ENCODE measurements around the gene NAV3. TPM values are rescaled to one million over a fixed set of nuclear protein-coding genes. Genes with fewer than 3 reads are reported as not detected.

Gene NAV3
- total and polyA plus RNA-seq, 7 donors, result 0.47 to 4.2 (median 2.2) TPM

GRCh38 chr12:78224154-78224553 is 393.5 kb downstream of the NAV3 start:
- Histone ChIP-seq H3K36me3 (ENCODE audit: insufficient read depth in 1 of 2, low read depth in 1 of 2) (no peaks in the 10 kb centered on the region), H3K9me3 (no peaks in the 10 kb centered on the region), H3K27ac (no peak overlapping the region), H3K27me3 (ENCODE audit: insufficient read depth in 3 of 3, low read length in 2 of 3) (no peaks in the 10 kb centered on the region), H3K4me3 (no peak overlapping the region), H3K4me1 (no peaks in the 10 kb centered on the region)
- DNase-seq, result no peak
- TF ChIP-seq, protein P1, sequence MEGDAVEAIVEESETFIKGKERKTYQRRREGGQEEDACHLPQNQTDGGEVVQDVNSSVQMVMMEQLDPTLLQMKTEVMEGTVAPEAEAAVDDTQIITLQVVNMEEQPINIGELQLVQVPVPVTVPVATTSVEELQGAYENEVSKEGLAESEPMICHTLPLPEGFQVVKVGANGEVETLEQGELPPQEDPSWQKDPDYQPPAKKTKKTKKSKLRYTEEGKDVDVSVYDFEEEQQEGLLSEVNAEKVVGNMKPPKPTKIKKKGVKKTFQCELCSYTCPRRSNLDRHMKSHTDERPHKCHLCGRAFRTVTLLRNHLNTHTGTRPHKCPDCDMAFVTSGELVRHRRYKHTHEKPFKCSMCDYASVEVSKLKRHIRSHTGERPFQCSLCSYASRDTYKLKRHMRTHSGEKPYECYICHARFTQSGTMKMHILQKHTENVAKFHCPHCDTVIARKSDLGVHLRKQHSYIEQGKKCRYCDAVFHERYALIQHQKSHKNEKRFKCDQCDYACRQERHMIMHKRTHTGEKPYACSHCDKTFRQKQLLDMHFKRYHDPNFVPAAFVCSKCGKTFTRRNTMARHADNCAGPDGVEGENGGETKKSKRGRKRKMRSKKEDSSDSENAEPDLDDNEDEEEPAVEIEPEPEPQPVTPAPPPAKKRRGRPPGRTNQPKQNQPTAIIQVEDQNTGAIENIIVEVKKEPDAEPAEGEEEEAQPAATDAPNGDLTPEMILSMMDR (IDR thresholded peaks at IDR 0.05), result no peak
- WGBS, 3 donors, result 92 to 95% (median 94%) methylated on average over 5 of the region's 5 CpGs
- intact Hi-C loops (cut with DNase I), result no loop called here
- no peak for ATAC-seq

DNA sequence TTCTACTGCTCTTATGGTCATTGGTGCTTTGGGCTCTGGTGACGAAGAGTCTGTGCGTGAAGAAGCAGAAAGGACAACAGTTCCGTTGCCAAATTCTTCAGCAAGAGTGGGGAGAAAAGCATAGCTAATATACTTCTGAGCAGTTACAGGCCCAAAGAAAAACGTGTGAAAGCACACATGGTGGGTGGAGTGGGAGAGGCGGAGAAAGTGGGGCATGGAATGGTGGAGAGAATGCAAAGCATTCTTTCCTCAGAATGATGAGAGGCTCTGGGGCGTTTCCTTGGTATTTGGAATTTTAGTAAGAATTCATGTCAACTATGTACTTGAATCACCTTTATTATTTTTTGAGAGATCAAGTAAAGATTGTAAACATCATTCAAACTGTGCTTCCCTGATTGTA is 396.1 kb downstream of the NAV3 start:
- TF ChIP-seq, protein P1 (IDR thresholded peaks at IDR 0.05), result no peak
- no peak for DNase-seq
- WGBS, 3 donors, result 51 to 62% (median 54%) methylated on average over 6 of the region's 6 CpGs
- no peak overlapping the region for H3K27ac ChIP-seq
- no peaks in the 10 kb centered on the region for H3K9me3 ChIP-seq
- H3K4me3 ChIP-seq, result no peak overlapping the region
- ATAC-seq, result no peak
- H3K36me3 ChIP-seq (ENCODE audit: insufficient read depth in 1 of 2, low read depth in 1 of 2), result no peaks in the 10 kb centered on the region
- no peaks in the 10 kb centered on the region for H3K27me3 ChIP-seq (ENCODE audit: insufficient read depth in 3 of 3, low read length in 2 of 3)
- H3K4me1 ChIP-seq, result no peaks in the 10 kb centered on the region
- intact Hi-C loops (cut with DNase I), result no loop called here

GRCh38 chr12:78229591-78230101 is 399.0 kb downstream of the NAV3 start:
- intact Hi-C loops (cut with DNase I), result no loop called here
- no peaks in the 10 kb centered on the region for H3K9me3 ChIP-seq
- no peaks in the 10 kb centered on the region for H3K4me1 ChIP-seq
- no peak overlapping the region for H3K4me3 ChIP-seq
- no peaks in the 10 kb centered on the region for H3K27me3 ChIP-seq (ENCODE audit: insufficient read depth in 3 of 3, low read length in 2 of 3)
- DNase-seq (no peak), ATAC-seq (no peak)
- TF ChIP-seq, protein P1 (IDR thresholded peaks at IDR 0.05), result peak; percentile 18
- WGBS, 3 donors, result 47 to 58% (median 52%) methylated on average over 4 of the region's 4 CpGs
- H3K36me3 ChIP-seq (ENCODE audit: insufficient read depth in 1 of 2, low read depth in 1 of 2), result no peaks in the 10 kb centered on the region
- no peak overlapping the region for H3K27ac ChIP-seq

- no peaks in the 10 kb centered on the region for H3K36me3 ChIP-seq (ENCODE audit: insufficient read depth in 1 of 2, low read depth in 1 of 2)
Observed at GRCh38 chr12:78232756-78233155, 402.1 kb downstream of the NAV3 start.

More at GRCh38 chr12:78232756-78233155, 402.1 kb downstream of the NAV3 start:
- Histone ChIP-seq H3K27me3 (ENCODE audit: insufficient read depth in 3 of 3, low read length in 2 of 3) (no peaks in the 10 kb centered on the region), H3K27ac (no peak overlapping the region), H3K9me3 (no peaks in the 10 kb centered on the region), H3K4me1 (no peaks in the 10 kb centered on the region), H3K4me3 (no peak overlapping the region)
- TF ChIP-seq, protein P1 (IDR thresholded peaks at IDR 0.05), result no peak
- no peak for DNase-seq
- ATAC-seq, result no peak
- 78 to 84% (median 79%) methylated on average over 3 of the region's 3 CpGs for WGBS, 3 donors
- intact Hi-C loops (cut with DNase I), result no loop called here
